SK-N-DZ (cell line): ENCODE measurements around the gene DHX58.

Experiments used
- DNase-seq: peaks from one replicate; pipeline ENCODE4 v3.0.0-alpha.2; 2015; ENCODE audit warnings: low spot score

The DHX58 gene

DNA sequence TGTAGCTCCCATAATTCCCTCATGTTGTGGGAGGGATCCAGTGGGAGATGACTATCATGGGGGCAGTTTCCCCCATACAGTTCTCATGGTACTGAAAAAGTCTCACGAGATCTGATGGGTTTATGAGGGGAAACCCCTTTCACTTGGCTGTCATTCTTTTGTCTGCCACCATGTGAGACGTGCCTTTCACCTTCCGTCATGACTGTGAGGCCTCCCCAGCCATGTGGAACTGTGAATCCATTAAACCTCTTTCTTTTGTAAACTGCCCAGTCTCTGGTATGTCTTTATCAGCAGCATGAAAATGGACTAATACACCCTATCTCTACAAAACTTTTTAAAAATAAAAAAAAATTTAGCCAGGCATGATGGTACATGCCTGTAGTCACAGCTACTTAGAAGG lies 55.9 kb downstream of the DHX58 start:
- no peak for DNase-seq

DNA sequence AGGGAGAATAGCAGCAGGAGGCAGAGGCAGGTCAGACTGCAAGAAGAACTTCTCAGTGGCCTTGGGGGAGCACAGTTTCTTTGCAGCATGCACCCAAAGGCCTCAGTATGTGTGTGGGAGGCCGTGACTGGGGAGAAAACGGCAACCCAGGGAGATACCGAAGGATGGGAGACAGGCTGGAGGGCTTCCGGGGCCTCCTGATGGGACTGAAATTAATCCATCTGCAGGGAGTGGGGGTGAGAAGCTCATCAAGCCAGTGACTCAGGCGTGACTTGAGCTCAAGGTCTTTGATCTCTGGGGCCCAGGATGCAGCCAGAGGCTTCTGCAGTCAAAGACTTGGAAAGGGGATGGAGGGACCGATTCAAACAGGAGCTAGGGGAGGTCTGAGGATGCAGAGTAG lies 57.0 kb downstream of the DHX58 start:
- no peak for DNase-seq

DNA sequence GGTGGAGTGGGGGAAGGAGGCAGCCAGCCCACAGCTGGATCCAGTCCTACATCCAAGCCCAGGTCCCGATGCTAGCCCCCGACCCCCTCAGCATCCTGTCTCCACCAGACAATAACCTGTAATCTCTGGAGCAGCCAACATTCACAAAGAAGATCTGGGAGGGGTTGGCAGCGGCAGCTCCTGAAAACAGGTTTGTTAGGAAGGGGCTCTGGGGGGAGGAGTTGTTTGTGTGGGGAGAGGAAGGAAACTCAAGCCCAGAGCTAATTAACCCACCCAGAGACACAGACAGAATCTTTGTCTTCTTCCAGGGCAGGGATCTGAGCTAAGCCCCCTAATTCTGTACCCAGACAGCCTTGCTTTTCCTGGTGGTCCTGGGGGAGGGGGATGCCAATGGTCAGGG lies 57.5 kb downstream of the DHX58 start:
- no peak for DNase-seq

DNA sequence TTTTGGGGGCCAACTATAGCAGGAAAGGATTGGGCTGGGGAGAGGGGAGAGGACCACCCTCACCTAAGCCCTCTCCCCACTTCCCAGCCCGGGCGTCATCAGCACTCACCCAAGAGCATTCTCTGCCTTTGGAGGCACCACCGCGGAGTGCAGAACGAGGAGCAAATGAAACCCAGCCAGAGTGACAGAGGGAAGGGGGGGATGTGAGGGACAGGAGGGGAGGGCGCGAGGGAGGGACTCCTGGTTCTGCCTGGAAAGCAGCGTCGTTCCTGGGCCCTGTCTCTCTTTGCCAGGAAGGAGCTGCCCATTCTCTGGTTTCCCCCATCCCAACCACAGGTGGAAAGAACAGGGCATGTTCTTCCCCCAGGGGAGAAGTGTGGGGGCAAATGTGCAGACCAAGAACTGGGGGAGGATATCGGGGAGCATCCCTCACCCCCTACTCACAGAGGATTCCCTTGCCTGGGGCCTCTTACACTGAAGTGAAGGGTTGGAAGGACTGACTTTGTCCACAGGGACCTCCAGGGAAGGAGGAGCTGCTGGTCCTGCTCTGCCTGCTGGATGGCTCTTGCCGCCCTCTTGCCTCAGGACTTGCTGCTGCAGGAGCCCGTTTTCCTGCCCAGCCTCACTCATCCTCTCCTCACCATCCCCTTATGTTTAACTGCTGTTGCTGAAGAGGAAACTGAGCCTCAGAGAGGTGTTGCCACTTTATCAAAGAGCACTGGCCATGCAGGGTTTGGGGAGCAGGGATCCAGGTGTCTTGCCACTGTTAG lies 58.6 kb downstream of the DHX58 start:
- no peak for DNase-seq

DNA sequence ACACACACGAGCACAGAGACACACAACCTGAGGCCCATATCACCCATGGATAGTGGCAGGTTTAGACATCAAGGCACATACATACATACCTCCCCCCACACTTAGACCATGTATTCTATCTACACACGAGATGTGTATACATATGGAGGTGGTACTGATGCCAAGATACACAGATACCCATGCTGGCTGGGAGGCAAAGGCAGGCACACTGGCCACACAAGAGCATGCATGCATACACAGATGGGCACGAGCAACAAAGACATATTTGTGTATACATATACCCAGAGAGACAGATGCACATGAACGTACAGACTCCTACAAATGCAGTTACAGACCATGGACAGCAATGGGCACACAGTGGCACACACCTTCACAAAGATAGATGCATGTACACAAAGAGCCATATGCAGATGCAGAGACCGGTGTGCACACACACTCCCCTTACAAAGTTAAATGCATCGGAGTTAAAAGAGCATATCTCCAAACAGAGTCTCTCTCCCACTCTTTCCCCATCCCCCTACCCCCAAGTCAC lies 60.1 kb downstream of the DHX58 start:
- DNase-seq = no peak

DNA sequence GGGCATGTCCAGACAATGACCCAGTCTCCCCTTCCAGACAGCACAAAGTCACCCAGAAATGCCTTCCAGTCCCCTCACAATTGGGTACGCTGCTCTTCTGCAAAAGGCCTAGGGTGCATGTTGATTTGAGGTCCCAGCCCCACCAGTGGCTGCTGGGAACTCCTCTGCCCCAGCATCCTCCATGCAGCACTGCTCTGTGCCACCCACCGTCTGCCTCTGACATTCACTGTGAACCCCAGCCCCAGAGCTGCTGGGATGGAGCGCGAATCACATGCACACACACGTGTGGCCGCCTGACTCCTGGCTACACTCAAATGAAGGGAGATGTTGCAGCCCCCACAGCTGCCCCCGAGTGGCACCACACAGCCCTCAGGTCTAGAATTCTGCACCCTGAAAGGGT lies 60.9 kb downstream of the DHX58 start:
- DNase-seq = no peak
